NCI-H187 (cell line): ENCODE results near the gene GLS2.
"Not testable (repeated sequence)": the region's sequence is repeated elsewhere in the genome, so short reads cannot be mapped to it uniquely, and the experiment has no call there.

Experiments used
- DNase-seq, 2 experiments: peaks; one replicate each; lab custom pipeline; 2025; lab: John Stamatoyannopoulos, UW

The GLS2 gene

GRCh38 chr12:56448860-56449621 is 38.9 kb downstream of the GLS2 start, which contains the start of gene TIMELESS:
TSS of gene TIMELESS (minus strand) at chr12:56449426. CDS start at chr12:56434170, 15,256 bp downstream.
- DNase-seq: peak; percentile 75 to 96

GRCh38 chr12:56443208-56443607 is 44.8 kb downstream of the GLS2 start:
- not testable (repeated sequence) for DNase-seq

DNA sequence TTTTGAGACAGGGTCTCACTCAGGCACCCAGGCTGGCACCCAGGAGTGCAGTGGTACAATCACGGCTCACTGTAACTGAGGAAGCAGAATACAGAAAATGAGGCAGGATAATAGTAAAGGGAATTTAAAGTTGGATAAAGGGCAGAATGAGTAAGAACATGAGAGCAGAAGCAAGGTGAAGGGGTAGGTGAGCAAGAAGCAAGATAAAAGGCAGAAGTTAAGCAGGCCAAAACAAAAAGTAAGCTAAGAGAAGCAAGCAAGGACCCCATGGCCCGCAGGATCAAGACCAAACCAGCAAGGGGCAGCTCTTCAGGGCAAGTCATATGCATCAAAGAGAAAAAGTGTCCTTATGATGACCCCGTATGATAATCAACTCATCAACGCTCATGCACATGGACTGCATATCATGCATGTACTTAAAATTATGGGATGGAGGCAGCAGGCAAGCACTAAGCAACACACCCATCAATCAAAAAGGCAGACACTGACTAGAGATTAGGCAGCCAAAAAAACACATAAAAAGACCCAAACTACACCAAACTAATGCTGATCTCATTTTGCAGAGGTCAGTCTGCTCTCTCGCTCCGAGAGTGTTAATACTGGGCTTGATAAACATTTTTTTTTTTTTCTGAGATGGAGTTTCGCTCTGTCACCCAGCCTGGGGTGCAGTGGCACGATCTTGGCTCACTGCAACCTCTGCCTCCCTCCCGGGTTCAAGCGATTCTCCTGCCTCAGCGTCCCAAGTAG is 50.4 kb downstream of the GLS2 start:
- no peak for DNase-seq

GRCh38 chr12:56434828-56435227 is 53.1 kb downstream of the GLS2 start:
- no peak for DNase-seq

GRCh38 chr12:56431850-56432249 is 56.1 kb downstream of the GLS2 start:
- DNase-seq: no peak

GRCh38 chr12:56431288-56431687 is 56.7 kb downstream of the GLS2 start:
- no peak for DNase-seq

GRCh38 chr12:56425940-56426438 is 62.0 kb downstream of the GLS2 start:
- DNase-seq: no peak

DNA sequence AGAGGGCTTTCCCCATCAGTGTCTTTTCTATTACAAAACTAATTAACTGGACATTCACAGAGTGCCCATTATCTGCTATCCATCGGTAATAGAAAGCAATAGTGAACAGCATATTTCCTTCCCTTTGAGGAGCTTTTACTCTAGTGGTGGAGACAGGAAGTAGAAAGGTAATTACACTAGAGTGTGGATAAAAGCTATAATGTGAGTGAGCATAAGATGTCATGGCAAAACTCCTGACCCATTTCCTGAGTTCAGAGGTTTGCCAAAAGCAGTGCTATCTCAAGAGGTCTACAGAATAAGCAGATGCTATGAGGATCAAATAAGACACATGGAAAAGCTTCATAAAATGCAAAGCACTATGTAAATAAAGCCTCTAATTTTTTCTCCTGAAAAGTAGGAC is 62.8 kb downstream of the GLS2 start:
- DNase-seq: no peak
